ENCODE measurements around the gene CERT1. TPM values are rescaled to one million over a fixed set of nuclear protein-coding genes. Genes with fewer than 3 reads are reported as not detected.
A peak's percentile ranks its signal among the peaks of the same experiment; 100 is the strongest.

Gene CERT1
- polyA plus RNA-seq, 2 of the 4 experiments (the other 2 are of a cell fraction), result 19.5 to 22.5 TPM

DNA sequence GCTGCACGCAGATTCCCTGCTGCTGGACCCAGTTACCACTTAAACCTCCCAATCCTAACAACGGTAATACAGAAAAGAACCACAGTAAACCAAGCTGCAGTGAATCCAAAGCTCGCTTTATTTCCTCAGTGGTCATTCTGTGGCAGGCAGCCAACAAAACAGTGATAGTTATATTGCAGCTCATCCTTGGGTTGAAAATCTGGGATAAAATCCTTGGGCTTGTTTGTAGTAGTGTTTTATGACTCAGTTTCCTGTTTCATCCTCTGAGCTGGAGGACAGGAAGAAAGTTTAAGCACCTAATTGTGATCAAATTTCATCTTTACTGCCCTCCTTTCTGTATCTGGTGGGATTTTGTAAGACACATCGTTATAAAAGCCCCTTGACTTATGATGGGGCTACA is 143.0 kb downstream of the CERT1 start:
- H3K4me3 ChIP-seq, result no peak overlapping the region
- FAIRE-seq (no peak), ATAC-seq (no peak), DNase-seq (ENCODE audit: low read depth in 1 of 2, low spot score in 1 of 2) (no peak)
- no peaks in the 10 kb centered on the region for H3K4me1 ChIP-seq
- ChIA-PET CTCF (interaction anchor here (1.3 to 2.1 kb wide), 2 partner anchors 12 to 17 kb away, joined by 4 to 7 read pairs; no protein-coding TSS in a partner anchor), POLR2A (interaction anchor here (0.7 kb wide), 1 partner anchor 350 kb away, joined by 5 read pairs; no protein-coding TSS in a partner anchor)
- TF ChIP-seq HMGXB4 (CRISPR knock-in tag; IDR thresholded peaks at IDR 0.05; ENCODE audit: borderline replicate concordance) (no peak), CBX2 (IDR thresholded peaks at IDR 0.05; ENCODE audit: borderline replicate concordance, low read depth) (no peak), SMC3 (IDR thresholded peaks at IDR 0.05) (no peak)
- H3K4me2 ChIP-seq, result no peak overlapping the region
- WGBS (ENCODE audit: missing lambda C conversion rate), result 95% methylated on average over 4 of the region's 4 CpGs
- H3K9me3 ChIP-seq, result no peaks in the 10 kb centered on the region
- no peak overlapping the region for H3K27ac ChIP-seq

DNA sequence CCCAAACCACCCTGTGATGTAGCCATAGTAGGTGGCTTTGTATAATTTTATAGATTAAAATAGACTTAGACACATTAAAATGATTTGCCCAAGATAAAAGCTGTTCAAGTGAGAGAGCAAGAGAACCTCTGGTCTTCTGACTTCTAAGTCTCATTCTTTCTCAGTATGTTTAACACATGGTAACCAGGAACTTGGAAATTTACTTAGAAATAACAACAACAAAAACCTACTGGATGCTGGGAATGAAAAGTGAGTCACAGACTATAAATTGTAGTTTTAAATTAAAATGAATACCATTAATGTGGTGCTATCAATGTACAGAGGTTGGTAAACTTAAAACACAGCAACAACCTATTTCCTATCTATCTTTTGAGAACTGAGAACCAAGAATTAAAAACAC is 144.0 kb downstream of the CERT1 start:
- DNase-seq (ENCODE audit: low read depth in 1 of 2, low spot score in 1 of 2) (no peak), ATAC-seq (no peak), FAIRE-seq (no peak)
- H3K9me3 ChIP-seq, result no peaks in the 10 kb centered on the region
- H3K4me2 ChIP-seq, result no peak overlapping the region
- H3K27ac ChIP-seq, result no peak overlapping the region
- H3K4me1 ChIP-seq, result no peaks in the 10 kb centered on the region
- CTCF ChIA-PET, result interaction anchor here (2.1 kb wide), 1 partner anchor 16 kb away, joined by 7 read pairs; no protein-coding TSS in a partner anchor
- POLR2A ChIA-PET, result no interaction called here
- TF ChIP-seq CHD4 (IDR thresholded peaks at IDR 0.05; ENCODE audit: borderline replicate concordance) (no peak), SMC3 (IDR thresholded peaks at IDR 0.05) (no peak), RARB (CRISPR knock-in tag; IDR thresholded peaks at IDR 0.05) (no peak), ELK1 (IDR thresholded peaks at IDR 0.05; ENCODE audit: low read depth, low read length) (no peak)
- no peak overlapping the region for H3K4me3 ChIP-seq

DNA sequence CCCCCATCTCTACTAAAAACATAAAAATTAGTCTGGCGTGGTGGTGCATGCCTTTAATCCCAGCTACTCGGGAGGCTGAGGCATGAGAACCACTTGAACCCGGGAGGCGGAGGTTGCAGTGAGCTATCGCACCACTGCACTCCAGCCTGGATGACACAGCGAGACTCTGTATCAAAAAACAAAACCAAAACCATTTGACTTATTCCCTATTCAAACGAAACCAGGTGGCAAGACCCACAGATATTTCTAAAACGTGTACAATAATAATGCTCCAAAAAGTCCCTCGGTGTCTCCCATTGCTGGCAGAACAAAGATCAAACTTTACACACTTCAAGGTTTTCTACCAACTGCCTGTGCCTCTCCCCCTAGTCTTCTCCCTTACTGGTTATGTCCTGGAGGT is 144.6 kb downstream of the CERT1 start:
- FAIRE-seq (no peak), DNase-seq (ENCODE audit: low read depth in 1 of 2, low spot score in 1 of 2) (no peak), ATAC-seq (no peak)
- no peak overlapping the region for H3K4me3 ChIP-seq
- 84% methylated on average over 9 of the region's 9 CpGs for WGBS (ENCODE audit: missing lambda C conversion rate)
- no peak overlapping the region for H3K4me2 ChIP-seq
- no peaks in the 10 kb centered on the region for H3K9me3 ChIP-seq
- TF ChIP-seq CBX8 (IDR thresholded peaks at IDR 0.05), result no peak
- ChIA-PET CTCF (no interaction called here), POLR2A (no interaction called here)
- no peak overlapping the region for H3K27ac ChIP-seq
- no peaks in the 10 kb centered on the region for H3K4me1 ChIP-seq

- no peak overlapping the region for H3K27ac ChIP-seq
- 46% methylated on average over 1 of the region's 1 CpG for WGBS (ENCODE audit: missing lambda C conversion rate)
- CTCF ChIA-PET, result interaction anchor here (0.6 kb wide), 1 partner anchor 129 kb away, joined by 3 read pairs; the partner anchor contains the start of gene ANKRD31
- H3K4me1 ChIP-seq, result no peaks in the 10 kb centered on the region
- FAIRE-seq, result no peak
- no peak overlapping the region for H3K4me2 ChIP-seq
- no peak for TF ChIP-seq FOXS1 (CRISPR knock-in tag; IDR thresholded peaks at IDR 0.05)
- no peak for TF ChIP-seq NR3C1 (IDR thresholded peaks at IDR 0.05)
- TF ChIP-seq JUNB (IDR thresholded peaks at IDR 0.05), result no peak
- TF ChIP-seq CBX2 (IDR thresholded peaks at IDR 0.05; ENCODE audit: borderline replicate concordance, low read depth), result no peak
- H3K4me3 ChIP-seq, result no peak overlapping the region
- peak in 1 of 2 experiments; percentile 13; a peak in 2 of 6 replicates for ATAC-seq
- DNase-seq (ENCODE audit: low read depth in 1 of 2, low spot score in 1 of 2), result no peak
- no peaks in the 10 kb centered on the region for H3K9me3 ChIP-seq
- POLR2A ChIA-PET, result no interaction called here
These were observed 145.7 kb downstream of the CERT1 start for GRCh38 chr5:75365740-75366139.

DNA sequence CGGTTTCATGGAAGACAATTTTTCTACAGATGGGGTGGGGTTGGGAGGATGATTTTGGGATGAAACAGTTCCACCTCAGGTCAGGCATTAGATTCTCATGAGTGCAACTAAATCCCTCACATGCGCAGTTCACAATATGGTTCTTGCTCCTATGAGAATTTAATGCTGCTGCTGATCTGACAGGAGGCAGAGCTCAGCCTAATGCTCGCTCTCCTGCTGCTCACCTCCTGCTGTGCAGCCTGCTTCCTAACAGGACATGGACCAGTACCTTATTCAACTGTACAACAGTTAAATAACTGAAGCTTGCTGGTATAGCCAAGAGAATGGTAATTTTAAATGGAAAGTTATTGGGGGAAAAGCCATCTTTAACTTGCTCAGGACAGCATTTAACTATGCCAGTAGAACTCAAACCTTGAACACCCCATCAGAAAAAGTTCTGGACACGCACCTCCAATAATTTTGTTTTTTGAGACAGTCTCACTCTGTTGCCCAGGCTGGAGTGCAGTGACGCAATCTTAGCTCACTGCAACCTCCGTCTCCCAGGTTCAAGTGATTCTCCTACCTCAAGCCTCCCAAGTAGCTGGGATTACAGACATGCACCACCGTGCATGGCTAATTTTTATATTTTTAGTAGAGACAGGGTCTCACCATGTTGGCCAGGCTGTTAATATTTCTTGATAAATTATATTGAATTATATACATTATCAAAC is 146.7 kb downstream of the CERT1 start:
- no peaks in the 10 kb centered on the region for H3K4me1 ChIP-seq
- DNase-seq (ENCODE audit: low read depth in 1 of 2, low spot score in 1 of 2) (no peak), FAIRE-seq (no peak), ATAC-seq (no peak; a peak in 1 of 6 replicates)
- no peaks in the 10 kb centered on the region for H3K9me3 ChIP-seq
- ChIA-PET POLR2A (no interaction called here), CTCF (interaction anchor here (0.7 to 1.1 kb wide), 3 partner anchors 14 to 21 kb away, joined by 3 read pairs; no protein-coding TSS in a partner anchor)
- H3K4me2 ChIP-seq, result no peak overlapping the region
- no peak overlapping the region for H3K27ac ChIP-seq
- no peak overlapping the region for H3K4me3 ChIP-seq
- 90% methylated on average over 7 of the region's 7 CpGs for WGBS (ENCODE audit: missing lambda C conversion rate)
- TF ChIP-seq CEBPB (IDR thresholded peaks at IDR 0.05), result peak in 1 of 2 experiments; percentile 36; a peak in 2 of 4 replicates
- 0 out of 2 replicates have a peak, but pooled peaks have one; percentile 19 for TF ChIP-seq PBX3 (IDR thresholded peaks at IDR 0.05)
- no peak for TF ChIP-seq POLR2A (IDR thresholded peaks at IDR 0.05; ENCODE audit: low read length)
- no peak for TF ChIP-seq ZC3H11A (IDR thresholded peaks at IDR 0.05)
